IPS-NIHi7 (cell line): ENCODE results near the gene DPH7.
"Not testable (repeated sequence)": the region's sequence is repeated elsewhere in the genome, so short reads cannot be mapped to it uniquely, and the experiment has no call there.

ENCODE experiments used
- DNase-seq: peaks from one replicate; pipeline ENCODE4 v3.0.0; 2012; ENCODE audit warnings: mixed read lengths; ENCODE audit errors: extremely low spot score

DPH7 gene

DNA sequence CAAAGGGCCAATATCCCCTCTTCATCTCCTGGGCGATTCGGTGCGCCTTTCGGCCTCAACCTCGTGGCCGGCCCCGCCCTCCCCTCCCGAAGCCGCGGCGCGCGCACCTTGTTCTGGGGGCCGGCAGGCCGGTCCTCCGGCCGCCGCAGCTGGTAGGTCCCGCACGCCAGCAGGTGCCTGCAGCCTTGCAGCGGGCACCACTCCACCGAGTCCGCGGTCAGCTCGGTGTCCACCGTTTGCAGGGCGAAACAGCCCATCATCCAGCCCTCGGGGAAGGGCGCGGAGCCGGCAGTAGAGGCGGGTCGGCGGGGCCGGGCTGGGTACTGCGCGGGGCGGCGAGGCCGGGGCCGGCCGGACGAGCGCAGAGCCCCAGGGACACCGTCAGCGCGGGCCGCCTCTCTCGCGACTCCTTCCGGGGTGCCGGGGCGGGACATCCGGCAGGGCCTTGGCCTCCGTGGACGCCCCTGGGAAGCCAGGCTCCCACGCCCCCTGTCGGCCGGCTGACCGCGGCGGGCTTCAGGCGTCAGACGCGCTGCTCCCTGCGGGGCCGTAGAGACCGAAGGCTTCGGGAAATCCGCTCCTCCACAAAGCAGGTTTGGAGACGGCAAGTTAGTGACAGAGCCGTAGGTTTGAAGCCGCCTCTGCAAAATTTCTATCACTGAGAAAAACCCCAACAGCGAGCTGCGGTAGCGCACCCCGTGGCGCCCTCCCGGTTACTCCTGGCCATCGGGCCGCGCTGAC, at the start of gene DPH7:
Gene DPH7 (minus strand): TSS at position 408 of the 741 bp plus-strand sequence. CDS start 148 bp downstream, at position 260.
- peak; percentile 98 for DNase-seq

DNA sequence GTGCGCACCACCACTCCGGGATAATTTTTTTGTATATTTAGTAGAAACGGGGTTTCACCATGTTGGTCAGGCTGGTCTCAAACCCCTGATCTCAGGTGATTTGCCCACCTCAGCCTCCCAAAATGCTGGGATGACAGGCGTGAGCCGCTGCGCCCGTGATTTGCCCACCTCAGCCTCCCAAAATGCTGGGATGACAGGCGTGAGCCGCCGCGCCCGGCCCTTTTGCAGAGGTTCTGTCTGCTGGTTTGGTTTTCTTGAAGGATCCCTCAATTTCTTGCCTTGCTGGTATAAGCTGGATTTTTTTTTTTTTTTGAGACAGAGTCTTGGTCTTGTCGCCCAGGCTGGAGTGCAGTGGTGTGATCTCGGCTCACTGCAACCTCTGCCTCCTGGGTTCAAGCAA, 48.7 kb upstream of the DPH7 start:
- not testable (repeated sequence) for DNase-seq

DNA sequence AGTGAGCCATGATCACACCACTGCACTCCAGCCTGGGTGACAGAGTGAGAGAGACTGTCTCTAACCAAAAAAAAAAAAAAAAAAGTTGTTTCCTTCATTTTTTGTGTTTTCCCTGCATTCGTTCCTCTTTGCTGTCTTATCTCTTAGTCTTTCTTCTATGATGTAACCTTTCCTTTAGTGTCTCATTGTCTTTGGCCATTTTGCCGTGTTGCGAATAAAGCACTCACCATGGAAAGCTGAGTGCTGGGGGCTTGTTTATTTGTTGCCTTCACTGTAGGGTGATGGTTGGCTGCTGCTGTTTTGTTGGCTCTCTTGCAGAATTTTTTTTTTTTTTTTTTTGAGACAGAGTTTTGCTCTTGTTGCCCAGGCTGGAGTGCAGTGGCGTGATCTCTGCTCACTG, 47.7 kb upstream of the DPH7 start:
- DNase-seq = no peak

DNA sequence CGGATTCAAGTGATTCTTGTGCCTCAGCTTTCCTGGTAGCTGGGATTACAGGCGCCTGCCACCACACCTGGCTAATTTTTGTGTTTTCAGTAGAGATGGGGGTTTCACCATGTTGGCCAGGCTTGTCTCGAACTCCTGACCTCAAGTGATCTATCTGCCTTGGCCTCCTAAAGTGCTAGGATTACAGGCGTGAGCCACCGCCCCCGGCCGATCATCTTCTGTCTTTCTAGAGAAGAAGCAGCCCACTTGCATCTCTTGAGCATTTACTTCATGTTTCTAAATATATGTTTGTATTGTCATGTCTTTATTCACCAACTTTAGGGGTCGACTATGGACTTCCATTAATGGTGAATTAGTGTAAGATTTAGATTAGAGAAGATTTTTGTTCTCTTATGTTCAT, 43.5 kb upstream of the DPH7 start:
- DNase-seq = not testable (repeated sequence)

DNA sequence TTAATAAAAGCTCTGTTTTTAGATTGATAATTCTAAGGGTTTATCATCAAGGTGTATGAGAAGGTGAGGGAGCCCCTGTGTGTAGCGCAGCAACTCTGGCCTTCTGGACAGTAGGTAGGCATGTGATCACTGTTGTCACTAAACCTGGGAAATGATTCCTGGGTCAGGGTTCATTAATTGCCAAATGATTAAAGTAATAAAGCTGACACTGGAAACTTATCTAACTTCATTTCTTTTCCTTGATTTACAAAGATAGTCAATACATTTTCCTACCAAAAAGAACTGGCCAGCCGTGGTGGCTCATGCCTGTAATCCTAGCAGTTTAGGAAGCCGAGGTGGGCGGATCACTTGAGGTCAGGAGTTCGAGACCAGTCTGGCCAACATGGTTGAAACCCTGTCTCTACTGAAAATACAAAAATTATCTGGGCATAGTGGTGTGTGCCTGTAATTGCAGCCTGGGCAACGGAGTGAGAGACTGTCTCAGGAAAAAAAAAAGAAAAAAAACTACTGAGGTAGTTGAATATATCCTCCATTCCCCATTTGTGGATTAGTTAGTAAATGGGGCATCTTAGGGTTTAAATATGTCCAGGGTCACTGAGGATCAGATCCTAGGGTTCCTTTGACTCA, 42.5 kb upstream of the DPH7 start:
- no peak for DNase-seq

DNA sequence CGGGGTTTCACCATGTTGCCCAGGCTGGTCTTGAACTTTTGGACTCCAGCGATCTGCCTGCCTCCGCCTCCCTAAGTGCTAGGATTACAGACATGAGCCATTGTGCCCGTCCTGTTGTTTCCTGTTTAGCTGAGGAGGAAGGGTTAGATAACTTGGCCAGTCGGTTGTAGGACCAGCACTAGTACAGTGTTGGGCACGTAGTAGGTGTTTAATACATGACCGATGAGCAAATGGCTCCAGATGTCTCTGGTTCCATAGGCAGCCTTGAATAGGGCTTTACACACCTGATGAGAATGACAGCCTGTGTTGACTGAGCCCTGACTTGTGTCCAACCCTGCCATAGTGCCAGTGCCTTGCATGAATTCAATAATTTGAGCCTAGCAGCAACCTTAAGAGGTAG, 41.9 kb upstream of the DPH7 start:
- no peak for DNase-seq

DNA sequence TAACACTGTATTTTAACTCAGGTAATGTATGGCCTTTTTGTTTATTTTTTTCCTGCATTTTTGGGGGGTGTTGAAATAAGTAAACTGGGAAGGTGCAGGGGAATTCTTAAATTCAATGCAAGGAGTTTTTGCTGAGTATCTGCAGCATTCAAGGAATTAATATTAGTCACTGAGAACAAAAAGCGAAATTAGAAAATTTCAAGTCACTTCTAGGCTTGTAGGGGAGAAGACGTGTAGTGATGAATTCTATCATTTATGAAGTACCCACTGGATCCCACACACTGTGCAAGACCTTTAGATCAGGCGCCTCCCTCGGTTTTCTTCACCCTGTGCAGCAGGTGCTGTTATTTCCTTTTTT, 41.3 kb upstream of the DPH7 start:
- no peak for DNase-seq

DNA sequence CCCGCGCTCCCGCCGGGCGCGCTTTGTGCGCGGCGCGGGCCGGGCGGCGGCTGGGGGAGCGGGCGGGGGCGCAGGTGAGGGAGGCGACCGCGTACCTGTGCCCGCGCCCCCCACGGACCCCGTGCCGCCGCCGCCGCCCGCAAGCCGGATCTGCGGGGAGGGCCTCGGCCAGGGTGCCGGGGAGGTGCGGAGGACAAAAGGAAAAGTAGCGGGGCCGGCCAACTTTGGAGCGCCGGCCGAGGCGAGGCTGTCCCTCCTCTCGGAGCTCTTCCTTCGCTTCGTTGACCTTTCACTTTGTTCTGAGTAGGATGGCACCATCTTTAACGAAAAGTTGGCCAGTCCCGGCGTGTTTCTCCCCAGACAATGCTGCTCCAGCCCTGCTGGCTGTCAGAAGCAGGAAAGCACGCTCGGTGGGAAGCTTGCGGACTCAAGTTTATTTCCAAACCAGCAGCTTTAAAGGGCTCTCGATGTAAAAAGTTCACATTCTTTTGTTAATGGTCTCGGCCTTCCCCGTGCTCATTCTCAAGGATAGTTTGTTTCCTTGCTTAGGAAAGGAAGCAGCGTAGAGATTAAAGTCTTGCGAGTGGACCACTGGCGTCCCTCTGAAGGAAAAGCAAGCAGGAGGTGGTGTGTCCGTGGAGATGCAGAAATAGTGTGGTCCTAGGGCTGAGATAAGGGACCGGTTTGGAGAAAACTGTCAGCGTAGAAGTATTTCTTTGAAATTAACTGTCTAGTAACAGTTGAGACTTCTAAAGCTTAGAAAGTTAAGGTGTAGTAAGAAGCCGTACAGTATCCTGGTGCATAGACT, 40.7 kb upstream of the DPH7 start:
- DNase-seq = peak; percentile 37

DNA sequence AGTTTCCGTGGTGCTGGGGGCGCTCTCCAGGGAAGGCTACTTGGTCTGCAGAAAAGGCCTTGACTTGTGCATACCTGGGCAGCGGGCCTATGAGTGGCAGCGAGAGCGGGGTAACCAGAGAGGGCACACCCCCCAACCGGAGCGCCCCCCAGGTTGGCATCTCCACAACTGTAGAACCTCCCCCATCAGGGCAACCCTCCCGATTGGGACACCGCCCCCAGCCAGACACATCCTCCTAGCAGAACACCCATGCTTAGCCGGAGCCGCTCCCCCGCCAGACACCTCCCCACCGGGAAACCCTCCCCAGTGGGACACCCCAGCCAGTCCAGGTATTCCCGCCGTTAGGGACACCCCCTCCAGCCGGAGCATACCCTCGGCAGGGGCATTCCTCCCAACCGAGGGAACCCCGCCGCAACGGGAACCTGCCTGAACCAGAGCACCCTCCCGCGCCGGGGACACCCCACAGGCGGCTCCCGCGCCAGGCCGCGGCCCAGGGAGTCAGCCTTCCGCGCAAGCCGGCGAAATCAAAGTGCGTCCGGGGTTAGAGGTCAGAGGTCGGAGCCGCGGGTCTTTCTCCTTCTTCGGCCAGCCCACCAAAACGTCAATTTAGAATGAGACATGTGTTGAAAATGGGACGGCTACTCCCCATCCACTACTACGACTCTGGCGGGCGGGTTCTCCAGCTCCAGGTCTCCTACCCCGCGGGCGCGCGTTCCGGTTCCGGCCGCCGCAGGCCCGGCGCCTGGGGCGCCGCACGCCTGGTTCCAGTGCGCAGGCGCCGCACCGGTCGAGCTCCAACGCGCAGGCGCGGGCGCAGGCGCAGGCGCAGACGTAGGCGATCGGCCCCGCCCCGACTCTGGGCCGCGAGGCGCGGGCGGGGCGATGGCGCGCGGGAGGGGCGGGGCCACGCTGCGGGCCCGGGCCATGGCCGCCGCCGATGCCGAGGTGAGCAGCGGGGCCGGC, 39.7 kb upstream of the DPH7 start, which contains the start of gene EHMT1:
Gene EHMT1 (plus strand): TSS at position 901 of the 963 bp plus-strand sequence. CDS start 24 bp downstream, at position 925.
- peak; percentile 97 for DNase-seq

DNA sequence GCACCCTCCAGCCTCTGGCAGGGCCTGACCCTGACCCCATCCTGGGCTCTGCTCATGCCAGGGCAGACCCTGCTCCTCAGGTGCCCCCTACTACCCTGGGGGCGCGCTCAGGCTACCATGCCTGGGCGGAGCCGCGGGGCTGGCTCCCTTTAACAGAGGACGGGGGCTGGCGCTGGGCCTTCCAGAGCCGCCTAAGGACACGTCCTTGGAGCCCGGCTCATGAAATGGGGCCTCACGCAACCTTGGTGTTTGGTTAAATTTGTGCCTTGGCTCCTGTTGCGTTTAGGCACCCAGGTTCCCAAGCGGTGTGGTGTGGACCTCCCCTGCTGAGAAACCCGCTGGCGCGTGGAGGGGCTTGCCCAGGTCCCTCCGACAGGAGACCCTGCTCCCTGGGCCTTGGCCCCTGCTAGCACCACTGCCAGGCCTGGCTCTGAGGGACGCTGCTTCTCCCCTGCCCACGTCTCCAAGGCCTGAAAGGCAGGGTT, 36.7 kb upstream of the DPH7 start:
- DNase-seq = no peak

DNA sequence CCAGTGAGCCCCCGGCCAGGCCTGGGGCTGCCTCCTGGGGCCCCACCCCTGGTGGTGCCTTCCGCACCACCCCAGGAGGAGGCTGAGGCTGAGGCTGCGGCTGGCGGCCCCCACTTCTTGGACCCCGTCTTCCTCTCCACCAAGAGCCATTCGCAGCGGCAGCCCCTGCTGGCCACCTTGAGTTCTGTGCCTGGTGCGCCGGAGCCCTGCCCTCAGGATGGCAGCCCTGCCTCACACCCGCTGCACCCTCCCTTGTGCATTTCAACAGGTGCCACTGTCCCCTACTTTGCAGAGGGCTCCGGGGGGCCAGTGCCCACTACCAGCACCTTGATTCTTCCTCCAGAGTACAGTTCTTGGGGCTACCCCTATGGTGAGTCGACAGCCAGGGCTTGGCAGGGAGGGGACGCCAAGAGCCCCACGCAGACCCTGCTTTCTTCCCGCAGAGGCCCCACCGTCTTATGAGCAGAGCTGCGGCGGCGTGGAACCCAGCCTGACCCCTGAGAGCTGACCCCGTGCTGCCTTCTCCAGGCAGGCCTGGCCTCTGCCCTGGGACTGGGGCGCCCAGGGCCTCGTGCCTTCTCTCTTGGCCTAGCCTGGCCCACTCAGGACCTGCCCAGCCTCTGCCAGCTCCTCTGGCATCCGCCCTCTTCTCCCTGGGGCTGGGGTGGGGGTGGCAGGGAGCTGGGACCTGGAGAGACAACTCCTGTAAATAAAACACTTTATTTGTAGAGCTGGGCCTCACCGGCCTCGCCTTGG, 36.1 kb upstream of the DPH7 start:
- DNase-seq = no peak

DNA sequence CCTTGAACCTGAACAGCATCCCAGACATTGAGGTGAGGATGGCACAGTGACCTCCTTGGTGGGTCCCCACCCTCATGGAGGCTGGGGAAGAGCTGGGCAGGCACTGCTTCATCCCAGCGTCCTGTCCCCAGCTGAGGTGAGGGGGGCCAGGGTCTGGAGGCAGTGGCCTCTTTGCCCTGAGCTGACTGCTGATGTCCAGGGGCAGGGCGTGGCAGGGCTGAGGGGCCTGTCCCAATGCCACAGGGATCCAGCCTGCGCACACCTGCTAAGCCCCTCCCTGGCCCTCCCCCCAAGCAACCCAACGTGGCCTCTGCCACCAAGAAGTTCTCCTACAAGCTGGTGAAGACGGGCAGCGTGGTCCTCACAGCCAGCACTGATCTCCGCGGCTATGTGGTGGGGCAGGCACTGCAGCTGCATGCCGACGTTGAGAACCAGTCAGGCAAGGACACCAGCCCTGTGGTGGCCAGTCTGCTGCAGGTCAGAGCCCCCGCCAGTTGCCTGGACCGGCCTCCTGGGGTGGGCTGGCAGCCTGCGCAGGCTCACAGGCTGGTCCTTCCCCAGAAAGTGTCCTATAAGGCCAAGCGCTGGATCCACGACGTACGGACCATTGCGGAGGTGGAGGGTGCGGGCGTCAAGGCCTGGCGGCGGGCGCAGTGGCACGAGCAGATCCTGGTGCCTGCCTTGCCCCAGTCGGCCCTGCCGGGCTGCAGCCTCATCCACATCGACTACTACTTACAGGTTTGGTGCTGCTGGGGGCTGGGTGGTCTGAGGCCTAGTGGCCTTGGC, 35.2 kb upstream of the DPH7 start:
- DNase-seq = no peak

DNA sequence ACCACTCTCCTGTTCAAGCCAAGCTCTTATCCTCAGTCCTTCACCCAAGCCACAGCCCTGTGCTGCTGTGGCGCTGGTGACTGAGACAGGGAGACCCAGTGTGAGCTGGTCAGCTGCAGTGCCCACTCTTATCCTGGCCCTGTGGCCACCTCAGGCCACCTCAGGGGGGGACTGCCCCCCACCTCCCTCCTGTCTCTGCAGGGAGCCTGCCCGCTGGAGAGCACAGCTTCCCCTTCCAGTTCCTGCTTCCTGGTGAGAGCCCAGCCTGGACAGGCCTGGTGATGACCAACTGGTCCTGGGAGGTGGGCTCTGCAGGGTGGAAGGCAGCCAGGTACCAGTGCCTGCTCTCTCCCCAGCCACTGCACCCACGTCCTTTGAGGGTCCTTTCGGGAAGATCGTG, 34.5 kb upstream of the DPH7 start:
- DNase-seq = no peak

DNA sequence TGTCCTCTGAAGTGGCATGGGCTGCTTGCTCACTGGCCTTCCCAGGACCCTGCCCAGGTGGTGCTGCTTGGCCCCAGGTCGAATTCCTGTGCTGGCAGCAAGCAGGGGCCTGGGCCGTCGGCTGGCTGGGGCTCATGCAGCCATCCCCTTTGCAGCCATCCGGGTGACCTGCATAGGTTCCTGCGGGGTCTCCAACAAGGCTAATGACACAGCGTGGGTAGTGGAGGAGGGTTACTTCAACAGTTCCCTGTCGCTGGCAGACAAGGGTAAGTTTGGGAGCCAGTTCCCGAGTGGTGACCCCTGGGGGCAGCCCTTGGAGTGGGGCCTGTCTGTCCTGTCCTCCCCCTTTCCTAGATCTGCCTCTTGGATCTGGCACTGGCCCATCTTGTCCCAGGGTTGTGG, 34.0 kb upstream of the DPH7 start:
- no peak for DNase-seq

DNA sequence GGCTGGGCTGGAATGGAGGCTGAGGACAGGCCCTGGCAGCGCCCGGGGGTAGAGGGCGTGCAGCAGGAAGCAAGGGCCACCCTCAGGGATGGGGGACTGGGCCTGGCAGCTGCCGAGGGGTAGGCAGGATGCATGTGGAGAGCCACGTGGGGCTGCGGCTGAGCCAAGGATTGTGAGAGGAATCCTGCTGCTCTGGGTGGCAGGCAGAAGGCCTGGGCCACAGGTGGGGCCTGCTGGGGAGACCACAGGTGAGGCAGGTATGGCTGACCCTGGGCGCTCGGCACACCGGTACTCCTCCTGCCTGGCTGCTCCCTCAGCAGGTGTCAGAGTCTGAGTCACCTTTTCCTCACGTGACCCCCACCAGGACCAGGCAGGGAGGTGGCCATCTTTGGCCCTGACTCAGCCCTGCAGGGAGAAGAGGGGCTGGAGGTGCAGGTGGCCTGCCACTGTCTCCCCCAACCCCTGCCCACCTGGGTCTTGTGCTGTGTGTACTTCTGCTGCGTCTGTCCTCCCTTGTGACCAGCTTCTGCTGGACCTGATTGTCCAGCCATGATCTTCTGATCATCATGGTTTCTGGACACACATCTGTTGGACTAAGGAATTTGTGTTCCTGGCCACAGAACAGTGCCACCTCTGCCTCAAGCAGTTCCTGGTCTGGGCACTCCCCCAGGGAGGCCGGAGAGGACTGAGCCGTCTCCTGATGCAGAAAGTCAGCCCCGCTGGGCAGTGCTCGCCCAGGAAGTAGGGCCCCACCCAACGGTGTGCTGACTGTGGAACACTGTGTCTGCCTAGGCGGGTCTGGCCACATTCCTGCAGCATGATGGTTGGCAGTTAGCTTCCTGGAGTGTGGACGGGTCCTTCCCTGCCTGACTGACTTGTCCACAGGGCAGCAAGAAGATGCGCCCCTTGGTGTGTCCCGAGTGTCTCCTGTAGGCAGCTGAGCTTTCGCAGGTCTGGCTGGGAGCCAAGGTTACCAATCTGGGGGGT, 33.2 kb upstream of the DPH7 start:
- peak; percentile 35 for DNase-seq

DNA sequence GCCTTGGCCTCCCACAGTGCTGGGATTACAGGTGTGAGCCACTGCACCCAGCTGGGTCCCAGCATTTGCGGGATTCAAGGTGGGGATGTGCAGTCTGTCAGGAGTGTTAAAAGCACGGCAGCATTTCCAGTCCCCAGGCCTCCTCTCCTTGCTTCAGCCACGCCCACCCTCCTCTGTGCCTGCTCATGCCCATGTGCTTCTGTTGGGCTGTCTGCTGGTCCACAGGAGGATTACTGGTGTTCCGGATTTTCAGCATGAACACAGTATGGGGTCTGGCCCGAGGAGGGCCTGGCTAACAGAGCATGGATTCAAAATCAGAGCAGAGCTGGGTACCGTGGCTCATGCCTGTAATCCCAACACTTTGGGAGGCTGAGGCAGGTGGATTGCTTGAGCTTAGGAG, 32.2 kb upstream of the DPH7 start:
- DNase-seq = no peak

DNA sequence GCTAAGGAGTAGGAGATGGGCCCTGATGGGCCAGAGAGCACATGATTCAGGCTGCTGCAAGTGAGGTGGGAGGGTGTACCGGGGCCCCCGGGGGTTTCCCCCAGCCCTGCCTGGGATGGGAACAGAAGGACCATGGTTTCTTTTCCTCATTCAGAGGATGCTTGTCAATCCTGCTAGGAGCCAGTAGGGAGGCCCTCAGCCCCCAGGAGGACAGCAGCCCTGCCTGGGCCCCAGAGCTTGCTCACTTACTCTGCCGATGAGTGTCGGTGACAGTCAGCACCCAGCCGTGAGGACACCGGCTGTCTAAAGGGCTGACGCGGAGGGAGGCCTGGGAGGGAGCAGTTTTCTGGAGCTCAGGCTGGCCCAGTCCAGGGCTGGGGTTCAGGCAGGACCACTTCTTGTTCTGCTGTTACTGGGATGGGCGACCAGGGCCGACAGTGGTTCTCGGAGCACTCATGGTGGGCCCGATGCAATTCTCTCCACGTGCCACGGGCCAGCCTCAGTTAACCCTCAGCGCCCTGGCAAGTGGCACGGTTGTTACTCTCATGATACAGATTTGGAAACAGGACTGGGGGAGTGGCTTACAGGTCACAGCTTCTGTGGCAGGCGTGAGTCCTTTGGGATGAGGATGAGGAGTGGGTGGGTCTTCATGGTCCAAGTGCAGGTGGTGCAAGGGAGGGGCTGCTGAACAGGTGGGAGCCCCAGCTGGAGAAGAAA, 28.6 kb upstream of the DPH7 start:
- DNase-seq = no peak

DNA sequence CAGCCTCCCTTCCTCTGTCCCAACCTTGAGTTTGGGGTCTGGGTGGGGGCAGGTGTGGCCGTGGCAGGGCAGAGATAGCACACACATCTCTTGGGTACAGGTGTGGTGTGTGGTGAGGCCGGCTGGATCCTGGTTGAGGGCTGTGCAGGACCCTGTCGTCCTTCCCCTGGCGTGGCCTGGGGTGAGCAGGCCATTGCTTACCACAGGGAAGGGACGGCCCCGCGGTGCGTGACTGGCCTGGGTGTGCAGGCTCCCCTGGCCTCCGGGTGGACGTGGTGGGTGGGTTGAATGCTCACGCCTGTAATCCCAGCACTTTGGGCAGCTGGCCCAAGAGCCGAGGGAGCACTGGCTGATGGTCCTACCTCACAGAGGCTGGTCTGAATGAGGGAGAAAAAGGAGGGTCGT, 28.0 kb upstream of the DPH7 start:
- no peak for DNase-seq
